ENCODE results near the gene DCAF11. TPM values are rescaled to one million over a fixed set of nuclear protein-coding genes. Genes with fewer than 3 reads are reported as not detected.
A peak's percentile ranks its signal among the peaks of the same experiment; 100 is the strongest.

The DCAF11 gene
- total and polyA plus RNA-seq, 4 donors: 26.4 to 153 (median 64.2) TPM

- H3K4me3 ChIP-seq: no peak overlapping the region
- peak in 2 of 3 donors; percentile 45 to 59 for DNase-seq
These were observed 16.4 kb downstream of the DCAF11 start for GRCh38 chr14:24130717-24131548.

GRCh38 chr14:24131549-24131966, 17.0 kb downstream of the DCAF11 start:
- DNase-seq (no peak), ATAC-seq (ENCODE audit: insufficient read depth, low FRiP score) (no peak)
- Histone ChIP-seq H3K4me1 (ENCODE audit: control insufficient read depth in 5 of 5, insufficient read depth in 5 of 5, low read length in 5 of 5) (peaks cover 0 to 11% (median 4%) of the 10 kb centered on the region in 5 donors), H3K4me3 (no peak overlapping the region), H3K9ac (ENCODE audit: insufficient read depth in 1 of 2, low read length in 2 of 2) (no peak overlapping the region), H3K36me3 (ENCODE audit: control insufficient read depth in 4 of 4, insufficient read depth in 4 of 4, low read length in 4 of 4) (no peaks in the 10 kb centered on the region), H3K9me3 (ENCODE audit: control insufficient read depth in 4 of 4, insufficient read depth in 3 of 4, low read length in 3 of 4) (no peaks in the 10 kb centered on the region), H3K27me3 (ENCODE audit: control insufficient read depth in 3 of 3, insufficient read depth in 3 of 3, low read length in 2 of 3) (no peaks in the 10 kb centered on the region), H3K27ac (ENCODE audit: low read depth in 1 of 2, low read length in 1 of 2) (peak overlapping the region; percentile 81 to 93)
- TF ChIP-seq CTCF (IDR thresholded peaks at IDR 0.05; ENCODE audit: control extremely low read depth, extremely low read depth): no peak
- WGBS, 2 donors: 83 to 92% methylated on average over 15 of the region's 15 CpGs

More at GRCh38 chr14:24130717-24131548, 16.4 kb downstream of the DCAF11 start:
- Histone ChIP-seq H3K9ac (ENCODE audit: insufficient read depth in 1 of 2, low read length in 2 of 2) (no peak overlapping the region), H3K27ac (ENCODE audit: low read depth in 1 of 2, low read length in 1 of 2) (peak overlapping the region; percentile 21 to 93), H3K36me3 (ENCODE audit: control insufficient read depth in 4 of 4, insufficient read depth in 4 of 4, low read length in 4 of 4) (no peaks in the 10 kb centered on the region), H3K9me3 (ENCODE audit: control insufficient read depth in 4 of 4, insufficient read depth in 3 of 4, low read length in 3 of 4) (no peaks in the 10 kb centered on the region), H3K4me1 (ENCODE audit: control insufficient read depth in 5 of 5, insufficient read depth in 5 of 5, low read length in 5 of 5) (peaks cover 0 to 8% (median 4%) of the 10 kb centered on the region in 5 donors), H3K27me3 (ENCODE audit: control insufficient read depth in 3 of 3, insufficient read depth in 3 of 3, low read length in 2 of 3) (no peaks in the 10 kb centered on the region)
- TF ChIP-seq CTCF (IDR thresholded peaks at IDR 0.05; ENCODE audit: control extremely low read depth, extremely low read depth): no peak
- WGBS, 2 donors: 56 to 77% methylated on average over 7 of the region's 7 CpGs
- ATAC-seq (ENCODE audit: insufficient read depth, low FRiP score): no peak

GRCh38 chr14:24132061-24132685, 17.6 kb downstream of the DCAF11 start:
- H3K4me1 ChIP-seq (ENCODE audit: control insufficient read depth in 5 of 5, insufficient read depth in 5 of 5, low read length in 5 of 5): peaks cover 0 to 17% (median 7%) of the 10 kb centered on the region in 5 donors
- TF ChIP-seq CTCF (IDR thresholded peaks at IDR 0.05; ENCODE audit: control extremely low read depth, extremely low read depth): no peak
- no peak overlapping the region for H3K4me3 ChIP-seq
- H3K9me3 ChIP-seq (ENCODE audit: control insufficient read depth in 4 of 4, insufficient read depth in 3 of 4, low read length in 3 of 4): no peaks in the 10 kb centered on the region
- H3K27ac ChIP-seq (ENCODE audit: low read depth in 1 of 2, low read length in 1 of 2): peak overlapping the region in 1 of 2 donors; percentile 93
- DNase-seq (no peak), ATAC-seq (ENCODE audit: insufficient read depth, low FRiP score) (no peak)
- H3K36me3 ChIP-seq (ENCODE audit: control insufficient read depth in 4 of 4, insufficient read depth in 4 of 4, low read length in 4 of 4): peaks cover 0 to under 1% (median 0%) of the 10 kb centered on the region in 4 donors
- WGBS, 2 donors: 61 to 76% methylated on average over 24 of the region's 24 CpGs
- no peaks in the 10 kb centered on the region for H3K27me3 ChIP-seq (ENCODE audit: control insufficient read depth in 3 of 3, insufficient read depth in 3 of 3, low read length in 2 of 3)
- no peak overlapping the region for H3K9ac ChIP-seq (ENCODE audit: insufficient read depth in 1 of 2, low read length in 2 of 2)
